Stimulated activated CD8-positive, alpha-beta memory T cell treated with anti-CD3 and anti-CD28 coated beads, Interleukin-12 subunit alpha, Interleukin-12 subunit beta, amount 100 ng/mL, for 4 hours (primary cell): ENCODE measurements around the gene BBS7.
A peak's percentile ranks its signal among the peaks of the same experiment; 100 is the strongest.

Source experiments
- DNase-seq: peaks from one replicate; pipeline ENCODE4 v3.0.0-alpha.2; 2020; ENCODE audit warnings: low read depth

BBS7 gene

DNA sequence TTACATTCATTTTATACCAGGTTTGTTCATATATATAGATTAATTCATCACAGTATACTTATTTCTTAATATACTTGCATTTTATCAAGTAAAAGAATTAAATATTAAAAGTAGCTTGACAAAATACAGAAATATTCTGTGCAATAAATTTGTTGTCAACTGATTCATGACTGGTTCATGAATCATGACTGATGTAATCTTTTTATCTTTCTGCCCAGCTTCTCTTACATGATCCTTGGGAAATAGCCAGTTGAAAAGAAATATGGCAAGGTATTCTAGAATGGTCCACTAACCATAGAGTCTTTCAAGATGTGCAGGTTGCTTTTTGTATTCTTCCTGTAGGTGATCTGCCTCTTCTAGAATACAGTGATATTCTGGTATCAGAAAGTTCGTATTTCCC is 42.4 kb downstream of the BBS7 start:
- DNase-seq, result no peak

DNA sequence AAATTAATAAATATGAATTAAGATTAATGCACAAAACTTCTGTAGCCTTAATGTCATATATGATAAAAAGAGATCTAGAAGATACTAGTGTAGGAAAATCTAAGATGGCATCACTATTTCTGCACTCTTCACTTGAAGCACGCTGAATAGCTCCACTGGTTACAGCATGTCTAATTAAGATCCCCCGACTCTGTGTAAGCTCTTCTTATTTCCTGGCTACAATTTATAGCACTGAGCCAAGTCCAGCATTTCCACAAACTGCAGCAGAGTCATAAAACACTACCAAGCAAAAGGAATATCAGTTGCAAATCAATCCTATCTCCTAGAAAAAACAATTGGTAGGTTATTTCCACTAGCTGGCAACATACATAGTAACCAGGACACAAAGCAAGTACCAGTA is 45.3 kb downstream of the BBS7 start:
- DNase-seq, result no peak

- no peak for DNase-seq
These were observed 46.1 kb downstream of the BBS7 start for GRCh38 chr4:121824171-121824527.

DNA sequence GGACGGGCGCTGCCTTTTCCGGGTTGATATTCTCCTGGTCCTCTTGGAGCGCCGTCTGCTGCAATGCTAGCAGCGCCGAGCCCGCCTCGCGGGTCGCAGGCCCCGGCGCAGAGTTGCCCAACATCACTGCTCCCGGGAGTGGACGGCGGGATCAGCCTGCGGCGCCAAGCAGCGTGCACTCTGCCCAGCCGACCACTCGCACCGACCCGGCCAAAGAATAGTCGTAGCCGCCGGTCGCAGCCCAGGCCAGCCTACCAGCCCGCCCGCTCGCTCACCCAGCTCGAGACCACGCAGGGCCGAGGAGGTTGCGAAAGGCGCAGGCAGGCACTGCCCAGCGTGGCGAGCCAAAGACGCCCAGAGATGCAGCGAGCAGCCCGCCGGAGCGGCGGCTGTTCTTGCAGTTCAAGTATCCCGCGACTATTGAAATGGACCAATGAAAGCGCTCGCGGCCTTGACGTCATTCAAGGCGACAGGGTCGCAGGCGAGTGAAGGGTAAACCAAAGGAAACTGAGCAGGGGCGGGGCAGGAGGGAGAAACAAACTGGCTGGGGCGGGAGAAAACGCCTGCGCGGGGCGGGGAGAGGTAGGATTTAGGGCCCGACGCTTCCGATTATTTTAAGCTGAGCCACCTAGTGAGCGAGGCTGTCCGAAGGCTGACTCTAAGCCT is 46.6 kb downstream of the BBS7 start, which contains the start of gene CCNA2:
Gene CCNA2, minus strand, starts transcription at position 379 of the 666 bp plus-strand sequence. Its CDS starts 255 bp downstream, at position 124.
- DNase-seq, result peak; percentile 88

DNA sequence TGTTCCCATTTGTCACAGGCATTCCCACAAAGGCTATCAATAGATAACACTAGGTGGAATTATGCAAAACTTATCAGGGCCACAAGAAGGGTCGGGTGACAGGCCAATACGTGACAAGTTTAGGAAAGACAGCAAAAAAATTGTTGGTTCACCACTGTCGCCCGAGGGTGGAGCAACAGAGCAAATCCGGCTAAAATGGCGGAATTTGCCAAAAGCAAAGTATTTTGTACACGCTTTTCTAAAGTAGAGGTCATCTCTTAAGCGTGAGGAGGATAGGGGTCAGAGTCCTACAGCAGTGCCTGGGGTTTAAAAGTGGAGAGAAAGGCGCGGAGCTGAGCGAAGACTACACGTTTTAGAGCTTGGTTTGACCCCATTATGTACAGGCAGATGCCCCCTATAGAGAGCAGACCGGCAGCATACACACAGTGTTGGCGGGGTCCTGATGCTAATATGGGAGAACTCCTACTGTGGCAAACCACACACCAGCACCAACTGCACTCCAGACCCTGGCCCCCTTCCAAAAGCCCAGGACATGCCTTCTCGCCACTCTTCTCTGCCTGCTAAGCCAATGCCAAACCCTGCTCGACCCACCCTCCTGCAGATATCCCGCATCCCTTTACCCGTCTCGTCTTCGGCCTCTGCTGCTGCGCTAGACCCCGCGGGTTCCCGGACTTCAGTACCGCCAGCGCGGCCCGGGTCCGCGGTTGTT is 47.3 kb downstream of the BBS7 start:
- DNase-seq, result no peak

- no peak for DNase-seq
These were observed 48.2 kb downstream of the BBS7 start for GRCh38 chr4:121822047-121822446.

- DNase-seq, result no peak
These were observed 50.9 kb downstream of the BBS7 start for GRCh38 chr4:121819216-121819965.

- no peak for DNase-seq
These were observed 52.1 kb downstream of the BBS7 start for GRCh38 chr4:121818215-121818614.

GRCh38 chr4:121817701-121818100 is 52.6 kb downstream of the BBS7 start:
- DNase-seq, result no peak

GRCh38 chr4:121817006-121817405 is 53.3 kb downstream of the BBS7 start:
- DNase-seq, result no peak

GRCh38 chr4:121814756-121815155 is 55.5 kb downstream of the BBS7 start:
- no peak for DNase-seq

DNA sequence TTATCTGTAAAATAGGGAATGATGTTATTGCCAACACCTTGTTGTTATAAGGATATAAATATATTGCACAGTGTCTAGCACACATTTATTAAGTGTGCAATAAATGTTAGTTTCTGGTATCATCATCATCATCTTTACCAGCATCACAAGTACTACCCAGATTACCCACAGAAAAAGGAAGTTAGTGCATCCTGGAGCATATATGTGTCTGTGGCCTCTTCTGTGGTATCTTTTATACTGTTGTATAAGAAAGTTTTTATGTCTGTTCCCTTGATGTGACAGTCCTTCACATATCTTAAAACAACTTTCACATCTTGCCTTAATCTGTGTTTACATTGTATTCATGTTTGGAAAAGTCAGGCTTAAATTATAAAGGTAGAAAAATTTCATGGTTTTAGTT is 59.2 kb downstream of the BBS7 start:
- DNase-seq, result no peak

- DNase-seq, result no peak
These were observed 63.9 kb downstream of the BBS7 start for GRCh38 chr4:121806411-121806810.

- DNase-seq, result no peak
These were observed 68.6 kb downstream of the BBS7 start for GRCh38 chr4:121801715-121802075.

GRCh38 chr4:121800961-121801714 is 69.1 kb downstream of the BBS7 start, which contains the start of gene EXOSC9:
Gene EXOSC9 (plus strand): TSS chr4:121801323. CDS start chr4:121801425, 102 bp downstream.
- DNase-seq, result peak; percentile 88

- no peak for DNase-seq
These were observed 69.7 kb downstream of the BBS7 start for GRCh38 chr4:121800638-121800960.

- DNase-seq, result no peak
These were observed 70.3 kb downstream of the BBS7 start for GRCh38 chr4:121799867-121800501.

GRCh38 chr4:121799208-121799823 is 71.0 kb downstream of the BBS7 start:
- DNase-seq, result no peak

- DNase-seq, result no peak
These were observed 74.0 kb downstream of the BBS7 start for GRCh38 chr4:121796283-121796682.

DNA sequence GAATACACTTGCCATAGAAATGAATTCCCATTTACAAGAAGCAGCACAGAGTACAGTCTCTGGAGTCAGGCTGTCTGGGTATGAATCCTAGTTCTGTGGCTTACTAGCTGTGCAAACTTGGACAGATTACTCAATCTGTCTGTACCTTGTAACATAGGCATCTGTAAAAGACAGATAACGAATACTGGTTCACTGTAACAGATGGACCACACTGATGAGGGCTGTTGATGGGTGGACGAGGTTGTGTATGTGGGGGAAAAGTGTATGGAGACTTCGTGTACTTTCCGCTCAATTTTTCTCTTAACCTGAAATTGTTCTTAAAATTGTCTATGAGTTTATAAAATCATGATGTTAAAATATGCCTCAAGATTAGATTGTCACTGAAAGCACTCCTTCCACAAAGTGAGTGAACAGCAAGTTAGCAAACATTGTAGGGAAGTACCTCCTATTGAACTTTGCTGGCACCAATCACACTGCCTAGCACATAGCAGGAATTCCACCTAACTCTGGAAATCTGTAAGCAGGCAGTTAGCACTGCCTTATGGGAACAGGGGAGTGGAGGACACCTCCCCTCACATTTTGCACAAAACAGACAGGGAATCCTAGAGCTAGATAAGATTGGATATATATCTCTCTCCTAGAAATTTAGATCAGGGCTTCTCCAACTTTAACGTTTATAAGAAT is 75.6 kb downstream of the BBS7 start:
- DNase-seq, result no peak

DNA sequence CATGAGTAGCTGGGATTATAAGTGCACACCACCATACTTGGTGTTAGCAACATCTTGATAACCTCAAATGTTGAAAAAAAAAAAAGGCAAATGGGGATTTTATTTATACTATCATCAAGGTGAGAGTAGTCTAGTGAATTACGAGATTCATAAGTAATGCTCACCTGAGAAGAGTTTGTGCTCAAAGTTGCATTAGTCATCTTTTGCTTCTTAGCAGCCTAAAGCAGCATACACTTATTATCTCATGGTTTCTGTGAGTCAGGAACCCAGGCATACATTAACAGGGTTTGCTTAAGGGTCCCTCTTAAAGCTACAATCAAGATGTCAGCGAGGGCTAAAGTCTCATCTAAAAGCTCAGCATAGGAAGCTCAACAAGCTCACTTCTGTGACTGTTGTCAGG is 77.3 kb downstream of the BBS7 start:
- no peak for DNase-seq
